ENCODE results near the gene ANO9.

Gene ANO9

GRCh38 chr11:371716-372590 is 69.9 kb downstream of the ANO9 start:
- H3K4me1 ChIP-seq (ENCODE audit: control insufficient read depth, low read depth, low read length) = peaks cover 3% of the 10 kb centered on the region
- H3K9ac ChIP-seq (ENCODE audit: low read length) = no peak overlapping the region
- no peak overlapping the region for H3K4me3 ChIP-seq (ENCODE audit: low read length)
- H3K27me3 ChIP-seq (ENCODE audit: control insufficient read depth, insufficient read depth, low read length) = no peaks in the 10 kb centered on the region
- H3K9me3 ChIP-seq (ENCODE audit: control insufficient read depth, low read depth, low read length) = no peaks in the 10 kb centered on the region
- no peak overlapping the region for H3K27ac ChIP-seq (ENCODE audit: low read length)
- H3K36me3 ChIP-seq (ENCODE audit: control insufficient read depth, low read depth, low read length) = peaks cover 12% of the 10 kb centered on the region

- Histone ChIP-seq H3K4me3 (ENCODE audit: low read length) (no peak overlapping the region), H3K27me3 (ENCODE audit: control insufficient read depth, insufficient read depth, low read length) (no peaks in the 10 kb centered on the region), H3K27ac (ENCODE audit: low read length) (no peak overlapping the region), H3K36me3 (ENCODE audit: control insufficient read depth, low read depth, low read length) (peaks cover 12% of the 10 kb centered on the region), H3K4me1 (ENCODE audit: control insufficient read depth, low read depth, low read length) (peaks cover 3% of the 10 kb centered on the region), H3K9ac (ENCODE audit: low read length) (no peak overlapping the region), H3K9me3 (ENCODE audit: control insufficient read depth, low read depth, low read length) (no peaks in the 10 kb centered on the region)
Observed at GRCh38 chr11:371051-371450, 70.8 kb downstream of the ANO9 start.

- Histone ChIP-seq H3K4me1 (ENCODE audit: control insufficient read depth, low read depth, low read length) (peaks cover 3% of the 10 kb centered on the region), H3K27ac (ENCODE audit: low read length) (no peak overlapping the region), H3K9ac (ENCODE audit: low read length) (peak overlapping the region; percentile 58), H3K27me3 (ENCODE audit: control insufficient read depth, insufficient read depth, low read length) (no peaks in the 10 kb centered on the region), H3K36me3 (ENCODE audit: control insufficient read depth, low read depth, low read length) (peaks cover 12% of the 10 kb centered on the region), H3K9me3 (ENCODE audit: control insufficient read depth, low read depth, low read length) (no peaks in the 10 kb centered on the region), H3K4me3 (ENCODE audit: low read length) (peak overlapping the region; percentile 56)
Observed at GRCh38 chr11:370070-370941, 71.5 kb downstream of the ANO9 start.

- Histone ChIP-seq H3K4me3 (ENCODE audit: low read length) (peak within 1 kb of the TSS; percentile 56), H3K9me3 (ENCODE audit: control insufficient read depth, low read depth, low read length) (no peaks in the 10 kb centered on the region), H3K27me3 (ENCODE audit: control insufficient read depth, insufficient read depth, low read length) (no peaks in the 10 kb centered on the region), H3K9ac (ENCODE audit: low read length) (peak within 1 kb of the TSS; percentile 58), H3K27ac (ENCODE audit: low read length) (no peak within 1 kb of the TSS), H3K36me3 (ENCODE audit: control insufficient read depth, low read depth, low read length) (peaks cover 12% of the 10 kb centered on the region), H3K4me1 (ENCODE audit: control insufficient read depth, low read depth, low read length) (peaks cover 3% of the 10 kb centered on the region)
Observed at GRCh38 chr11:369336-370018, 72.3 kb downstream of the ANO9 start, which contains the start of gene B4GALNT4. Gene B4GALNT4 (plus strand): TSS chr11:369499. CDS start chr11:369804, 305 bp downstream.

GRCh38 chr11:368414-369335 is 73.1 kb downstream of the ANO9 start:
- H3K36me3 ChIP-seq (ENCODE audit: control insufficient read depth, low read depth, low read length) = peaks cover 9% of the 10 kb centered on the region
- peak overlapping the region; percentile 46 for H3K4me3 ChIP-seq (ENCODE audit: low read length)
- no peak overlapping the region for H3K27ac ChIP-seq (ENCODE audit: low read length)
- H3K9ac ChIP-seq (ENCODE audit: low read length) = no peak overlapping the region
- H3K4me1 ChIP-seq (ENCODE audit: control insufficient read depth, low read depth, low read length) = peaks cover 3% of the 10 kb centered on the region
- H3K27me3 ChIP-seq (ENCODE audit: control insufficient read depth, insufficient read depth, low read length) = no peaks in the 10 kb centered on the region
- H3K9me3 ChIP-seq (ENCODE audit: control insufficient read depth, low read depth, low read length) = no peaks in the 10 kb centered on the region

- H3K27ac ChIP-seq (ENCODE audit: low read length) = no peak overlapping the region
- no peak overlapping the region for H3K9ac ChIP-seq (ENCODE audit: low read length)
- H3K4me3 ChIP-seq (ENCODE audit: low read length) = peak overlapping the region; percentile 46
- H3K9me3 ChIP-seq (ENCODE audit: control insufficient read depth, low read depth, low read length) = no peaks in the 10 kb centered on the region
- H3K27me3 ChIP-seq (ENCODE audit: control insufficient read depth, insufficient read depth, low read length) = no peaks in the 10 kb centered on the region
- H3K4me1 ChIP-seq (ENCODE audit: control insufficient read depth, low read depth, low read length) = peaks cover 3% of the 10 kb centered on the region
- H3K36me3 ChIP-seq (ENCODE audit: control insufficient read depth, low read depth, low read length) = peaks cover 4% of the 10 kb centered on the region
Observed at GRCh38 chr11:367956-368413, 73.8 kb downstream of the ANO9 start.
